ENCODE data around the gene IFT81.
"Not testable (repeated sequence)": the region's sequence is repeated elsewhere in the genome, so short reads cannot be mapped to it uniquely, and the experiment has no call there.

The IFT81 gene

DNA sequence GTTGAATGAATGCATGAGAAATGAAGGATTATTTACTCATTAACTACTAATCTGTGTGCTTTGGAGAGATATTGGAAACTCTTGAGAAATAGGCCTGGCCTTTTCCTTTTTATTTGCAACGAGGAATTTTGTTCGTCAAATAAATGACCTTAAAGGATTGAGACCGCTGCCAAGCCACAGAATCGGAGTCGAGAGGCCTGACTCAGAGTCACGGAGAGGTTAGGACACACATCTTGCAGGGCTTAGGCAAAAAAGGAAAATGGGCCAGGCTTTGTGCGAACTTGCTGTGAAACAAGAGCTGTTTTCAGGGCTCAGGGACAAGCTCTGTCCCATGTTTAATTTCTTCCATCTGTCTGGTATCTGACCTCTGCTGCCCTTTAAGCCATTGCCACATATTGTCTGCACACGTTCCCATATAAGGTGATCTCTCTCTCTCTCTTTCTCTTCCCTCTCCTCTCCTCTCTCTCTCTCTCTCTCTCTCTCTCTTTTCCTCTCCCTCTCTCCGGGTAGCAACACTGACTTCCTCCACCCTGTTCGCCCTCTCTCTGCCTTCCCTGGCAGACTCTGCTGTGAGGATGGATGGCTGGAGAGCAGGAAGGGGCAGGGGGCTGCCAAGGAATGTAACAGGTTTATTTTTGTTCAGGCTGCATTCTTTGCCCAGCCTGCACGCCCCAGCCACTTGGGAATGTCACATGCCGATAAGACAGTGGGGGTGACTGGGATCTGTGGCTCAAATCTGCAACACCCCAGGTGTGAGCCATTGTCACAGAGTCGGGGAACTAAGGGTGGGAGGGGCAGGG, 14.9 kb upstream of the IFT81 start:
- FAIRE-seq = no peak

DNA sequence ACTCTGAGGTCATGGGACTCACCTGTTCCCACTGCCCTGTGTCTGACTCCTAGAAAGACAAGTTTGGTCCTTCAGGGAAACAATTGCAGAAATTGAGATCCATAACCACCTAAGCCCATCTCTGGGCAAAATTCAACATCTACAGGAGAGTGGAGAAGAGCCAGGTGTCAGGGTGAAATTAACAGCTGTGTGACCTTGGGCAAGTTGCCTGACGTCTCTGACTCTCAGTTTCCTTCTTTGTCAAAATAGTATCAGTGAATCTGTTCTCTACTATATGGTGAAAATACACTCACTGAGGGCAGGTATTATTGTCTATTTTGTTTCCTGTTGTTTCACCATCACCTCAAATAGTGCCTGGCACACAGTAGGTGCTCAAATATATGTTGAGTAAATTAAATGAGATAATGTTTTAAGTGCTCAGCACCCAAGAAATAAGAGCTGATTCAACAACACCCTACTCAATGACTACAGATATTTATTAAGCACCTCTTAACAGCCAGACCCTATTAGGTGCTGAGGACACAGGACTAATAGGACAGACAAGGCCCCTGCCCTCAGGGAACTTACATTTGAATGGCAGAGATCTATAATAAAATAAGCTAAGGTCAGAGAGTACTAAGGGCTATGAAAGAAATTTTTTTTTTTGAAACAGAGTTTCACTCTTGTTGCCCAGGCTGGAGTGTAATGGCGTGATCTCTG, 14.2 kb upstream of the IFT81 start:
- FAIRE-seq = no peak

DNA sequence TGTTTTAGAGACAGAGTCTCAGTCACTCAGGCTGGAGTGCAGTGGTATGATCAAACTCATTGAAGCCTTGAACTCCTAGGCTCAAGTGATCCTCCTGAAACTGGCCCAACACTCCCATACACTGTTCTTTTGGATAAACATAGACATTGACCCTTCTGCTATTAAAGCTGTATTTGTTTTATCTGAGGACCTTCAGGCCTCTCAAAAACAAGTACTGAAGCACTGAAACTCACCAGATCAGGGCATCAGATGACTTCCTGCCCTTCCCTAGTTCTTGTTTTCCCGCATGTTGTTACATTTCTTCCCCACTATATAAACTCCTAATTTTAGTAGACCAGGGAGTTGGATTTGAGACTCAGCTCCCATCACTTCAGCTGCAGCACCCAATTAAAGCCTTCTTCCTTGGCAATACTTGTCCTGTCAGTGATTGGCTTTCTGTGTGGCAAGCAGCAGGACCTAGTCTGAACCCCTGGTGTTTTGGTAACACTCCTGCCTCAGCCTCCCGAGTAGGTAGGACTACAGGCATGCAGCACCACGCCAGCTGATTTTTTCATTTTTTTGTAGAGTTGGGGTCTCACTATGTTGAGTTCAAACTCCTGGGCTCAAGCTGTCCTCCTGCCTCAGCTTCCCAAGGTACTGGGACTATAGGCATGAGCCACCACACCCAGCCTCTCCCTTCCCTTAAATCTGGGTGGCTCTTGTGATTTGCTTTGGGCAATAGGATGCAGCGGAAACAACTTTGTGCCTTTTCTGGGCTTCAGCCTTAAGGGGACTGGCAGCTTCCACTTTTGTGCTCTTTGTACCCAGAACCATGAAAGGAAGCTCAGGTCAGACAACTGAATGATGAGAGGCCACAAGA, 12.5 kb upstream of the IFT81 start:
- no peak for FAIRE-seq

- FAIRE-seq = no peak
Measured at GRCh38 chr12:110112335-110112660, 11.9 kb upstream of the IFT81 start.

DNA sequence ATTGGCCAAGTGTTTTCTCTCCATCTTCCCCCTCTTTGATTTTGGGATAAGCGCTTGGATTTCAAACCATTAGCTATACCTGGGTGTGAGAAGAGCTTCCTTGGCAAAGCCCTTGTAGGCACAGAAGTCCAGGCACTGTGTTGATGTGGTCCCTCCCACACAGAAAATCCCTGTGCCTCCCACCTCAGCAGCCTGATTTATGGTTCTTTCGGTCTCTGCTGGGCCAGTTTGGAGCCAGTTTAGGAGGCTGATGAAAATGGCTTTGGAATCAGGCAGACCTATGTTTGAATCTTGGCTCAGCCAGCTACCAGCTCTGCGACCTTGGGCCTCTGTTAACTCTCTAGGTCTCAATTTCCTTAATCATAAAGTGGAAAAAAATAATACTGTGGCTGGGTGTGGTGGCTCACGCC, 9.6 kb upstream of the IFT81 start:
- FAIRE-seq = no peak

DNA sequence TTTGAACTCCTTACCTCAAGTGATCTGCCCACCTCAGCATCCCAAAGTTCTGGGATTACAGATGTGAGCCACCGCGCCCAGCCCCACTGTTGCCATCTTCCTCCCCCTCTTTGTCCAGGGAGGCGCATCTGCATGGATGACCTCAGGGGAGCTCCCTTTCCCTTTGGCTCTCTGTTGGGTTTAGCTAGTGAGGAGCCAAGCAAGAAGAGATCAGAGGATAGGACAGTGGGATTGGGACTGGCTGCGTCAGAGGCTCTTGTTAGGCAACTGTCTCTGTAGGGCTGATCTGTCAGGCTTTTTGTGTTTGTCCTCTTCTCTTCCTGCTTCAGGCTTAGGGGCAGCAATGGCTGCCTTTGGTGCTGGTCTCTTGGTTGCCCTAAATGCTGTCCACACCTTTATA, 8.5 kb upstream of the IFT81 start:
- no peak for FAIRE-seq

DNA sequence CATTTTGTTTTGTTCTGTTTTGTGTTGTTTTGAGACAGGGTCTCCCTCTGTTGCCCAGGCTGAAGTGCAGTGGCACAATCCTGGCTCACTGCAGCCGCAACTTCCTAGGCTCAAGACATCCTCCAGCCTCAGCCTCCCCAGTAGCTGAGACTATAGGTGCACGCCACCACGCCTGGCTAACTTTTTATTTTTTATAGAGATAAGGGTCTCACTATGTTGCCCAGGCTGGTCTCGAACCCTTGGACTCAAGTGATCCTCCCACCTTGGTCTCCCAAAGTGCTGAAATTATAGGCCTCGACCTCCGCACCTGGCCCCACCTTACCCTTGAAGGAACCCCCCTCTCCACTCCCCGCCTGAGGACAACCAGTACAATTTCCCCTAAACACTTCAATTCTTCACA, 7.5 kb upstream of the IFT81 start:
- no peak for FAIRE-seq

DNA sequence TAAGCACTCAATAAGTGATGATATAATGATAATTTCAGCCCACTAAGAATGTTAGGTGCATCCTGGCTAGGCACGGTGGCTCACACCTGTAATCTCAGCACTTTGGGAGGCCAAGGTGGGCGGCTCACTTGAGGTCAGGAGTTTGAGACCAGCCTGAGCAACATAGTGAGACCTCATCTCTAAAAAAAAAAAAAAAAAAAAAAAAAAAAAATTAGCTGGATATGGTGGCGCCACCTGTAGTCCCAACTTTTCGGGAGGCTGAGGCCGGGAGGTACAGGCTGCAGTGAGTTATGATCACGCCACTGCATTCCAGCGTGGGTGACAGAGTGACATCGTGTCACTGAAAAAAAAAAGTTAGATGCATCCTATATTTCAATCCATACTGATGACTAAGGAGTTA, 6.9 kb upstream of the IFT81 start:
- not testable (repeated sequence) for FAIRE-seq

GRCh38 chr12:110117956-110118685, 6.0 kb upstream of the IFT81 start:
- FAIRE-seq = no peak

GRCh38 chr12:110122929-110123328, 1.2 kb upstream of the IFT81 start:
- FAIRE-seq = no peak

GRCh38 chr12:110123919-110124268, 263 bp upstream of the IFT81 start:
- FAIRE-seq = no peak

- no peak for FAIRE-seq
Measured at GRCh38 chr12:110126557-110126956, 2.4 kb downstream of the IFT81 start.

DNA sequence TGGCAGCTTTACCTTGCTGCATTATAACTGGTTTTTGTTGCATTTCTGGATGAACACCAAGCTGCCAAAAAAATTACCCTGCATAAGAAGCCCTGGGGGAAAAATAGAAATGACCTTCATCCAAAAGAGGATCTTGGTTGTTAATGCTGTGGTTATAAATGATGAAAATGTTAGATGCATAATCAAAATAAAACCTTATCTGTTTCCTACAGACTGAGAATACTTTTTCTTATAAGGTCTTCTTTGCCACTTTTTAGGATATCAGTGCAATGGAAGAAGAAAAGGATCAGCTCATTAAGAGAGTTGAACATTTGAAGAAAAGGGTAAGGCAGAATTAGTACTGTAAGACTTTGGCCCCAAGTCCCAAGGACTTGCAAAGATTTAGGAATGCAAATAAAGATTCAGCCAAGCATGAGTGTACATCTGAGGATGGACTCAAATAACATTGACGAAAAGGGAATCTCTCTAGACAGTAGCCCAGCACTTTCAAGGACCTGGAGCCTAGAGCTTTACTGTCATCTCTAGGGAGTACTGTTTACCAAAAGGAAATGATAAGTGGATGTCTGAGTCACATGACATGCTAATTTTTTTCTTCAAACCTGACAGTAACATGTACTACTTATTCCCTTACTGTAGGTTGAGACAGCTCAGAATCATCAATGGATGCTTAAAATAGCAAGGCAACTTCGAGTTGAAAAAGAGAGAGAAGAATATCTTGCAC, 10.7 kb downstream of the IFT81 start:
- no peak for FAIRE-seq

DNA sequence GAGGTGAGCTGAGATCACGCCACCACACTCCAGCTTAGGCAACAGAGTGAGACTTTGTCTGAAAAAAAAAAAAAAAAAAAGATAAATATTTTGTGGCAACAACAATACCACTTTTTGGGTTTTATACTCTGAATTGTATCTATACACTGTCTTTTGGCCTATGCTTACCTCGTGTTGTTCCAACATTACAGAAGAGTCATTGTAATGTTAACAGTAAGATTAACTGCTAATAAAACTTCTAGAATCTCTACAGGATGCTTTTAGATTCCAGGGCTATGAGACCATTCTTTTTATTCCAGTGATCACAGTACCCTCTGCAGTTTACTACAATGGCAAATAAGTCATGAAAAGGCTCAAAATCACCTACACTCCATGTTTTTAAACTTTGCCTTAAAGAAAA, 11.6 kb downstream of the IFT81 start:
- FAIRE-seq = no peak

DNA sequence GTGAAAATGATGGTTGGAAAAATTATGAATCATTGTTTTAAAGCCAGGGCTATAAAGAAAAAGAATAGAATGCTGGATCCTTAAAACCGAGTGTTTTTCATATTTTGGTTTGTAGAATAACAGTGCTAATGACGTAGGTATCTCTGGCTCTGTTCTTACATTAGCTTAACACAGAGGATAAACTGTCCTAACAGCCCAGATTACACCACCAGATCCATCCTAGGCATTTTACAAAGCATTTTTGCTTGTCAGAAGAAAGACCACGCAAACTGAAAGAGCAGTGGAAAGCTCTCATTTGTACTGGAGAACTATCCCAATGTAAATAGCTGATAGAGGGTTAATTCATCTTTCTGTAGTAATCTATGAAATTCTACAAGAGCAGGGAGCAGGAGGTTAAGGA, 13.6 kb downstream of the IFT81 start:
- FAIRE-seq = no peak

GRCh38 chr12:110141389-110141788, 17.2 kb downstream of the IFT81 start:
- no peak for FAIRE-seq

DNA sequence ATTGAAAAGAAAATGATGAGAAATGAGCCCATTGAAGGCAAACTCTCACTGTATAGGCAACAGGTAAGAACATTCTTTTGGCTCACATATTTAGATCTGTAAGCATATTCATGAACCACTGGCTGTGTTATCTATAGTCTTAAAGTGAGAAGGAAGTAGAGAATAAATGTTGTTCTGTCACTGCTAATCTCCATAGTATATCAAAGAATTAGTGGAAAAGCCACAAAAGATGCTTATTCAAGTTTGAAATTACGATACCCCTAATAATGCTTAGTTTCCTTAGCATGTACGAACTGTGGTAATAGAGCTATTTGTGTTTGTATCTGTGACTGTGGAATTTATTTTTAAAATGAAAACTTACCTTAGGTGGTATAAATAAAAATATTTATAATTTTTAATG, 22.8 kb downstream of the IFT81 start:
- peak; percentile 78 for FAIRE-seq

GRCh38 chr12:110149086-110149660, 25.0 kb downstream of the IFT81 start:
- FAIRE-seq = no peak

DNA sequence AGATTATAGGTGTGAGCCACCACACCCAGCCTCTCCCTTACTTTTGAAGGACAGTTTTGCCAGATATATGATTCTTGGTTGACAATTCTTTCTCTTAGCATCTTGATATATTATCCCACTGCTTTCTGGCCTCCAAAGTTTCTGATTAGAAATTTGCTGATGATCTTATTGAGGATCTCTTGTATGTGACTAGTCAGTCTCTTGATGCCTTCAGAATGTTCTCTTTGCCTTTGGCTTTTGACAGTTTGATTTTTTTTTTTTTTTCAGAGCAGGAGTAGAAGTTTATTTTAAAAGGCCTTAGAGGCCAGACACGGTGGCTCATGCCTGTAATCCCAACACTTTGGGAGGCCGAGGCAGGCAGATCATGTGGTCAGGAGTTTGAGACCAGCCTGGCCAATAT, 32.6 kb downstream of the IFT81 start:
- FAIRE-seq = no peak

DNA sequence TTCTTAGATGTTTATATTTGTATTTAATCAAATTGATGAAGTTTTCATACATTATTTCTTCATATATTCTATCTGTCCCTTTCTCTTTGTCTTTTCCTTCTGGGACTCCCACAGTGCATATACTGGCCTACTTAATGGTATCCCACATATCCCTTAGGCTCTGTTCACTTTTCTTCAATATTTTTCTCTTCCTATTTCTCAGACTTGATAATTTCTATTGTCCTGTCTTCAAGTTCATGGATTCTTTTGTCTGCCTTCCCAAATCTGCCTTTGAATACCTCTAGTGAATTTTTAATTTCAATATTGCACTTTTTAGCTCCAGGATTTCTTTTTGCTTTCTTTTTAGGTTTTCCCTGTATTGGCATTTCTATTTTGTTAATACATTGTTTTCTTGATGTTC, 33.4 kb downstream of the IFT81 start:
- FAIRE-seq = no peak

- FAIRE-seq = no peak
Measured at GRCh38 chr12:110159671-110160245, 35.6 kb downstream of the IFT81 start.
